ENCODE measurements around the gene NOTUM.
A peak's percentile ranks its signal among the peaks of the same experiment; 100 is the strongest.

Gene NOTUM

GRCh38 chr17:82003411-82004381 is 42.7 kb upstream of the NOTUM start:
- ChIA-PET CTCF (interaction anchor here (0.6 to 3.3 kb wide), 9 partner anchors 8 to 1532 kb away, joined by 3 to 31 read pairs (median 3); partner anchors contain the start of genes CENPX, DCXR and NOTUM), POLR2A (interaction anchor here (0.6 to 1.7 kb wide), 9 partner anchors 12 to 79 kb away, joined by 3 to 13 read pairs (median 3); partner anchors contain the start of genes CENPX, DCXR, LRRC45 and RAC3)
- no peaks in the 10 kb centered on the region for H3K36me3 ChIP-seq (ENCODE audit: control insufficient read depth in 2 of 2, insufficient read depth in 1 of 2, low read length in 2 of 2)
- peaks cover 6% of the 10 kb centered on the region; the same call in 1 of the 2 replicates for H3K4me1 ChIP-seq (ENCODE audit: control insufficient read depth, insufficient read depth, low read length)
- H3K9me3 ChIP-seq (ENCODE audit: control insufficient read depth, insufficient read depth, low read depth, low read length) = no peaks in the 10 kb centered on the region
- peak overlapping the region; percentile 17; the same call in 1 of the 2 replicates for H3K27ac ChIP-seq (ENCODE audit: extremely low read depth, low read depth, low read length)
- no peak overlapping the region for H3K4me3 ChIP-seq (ENCODE audit: low read depth, low read length)
- TF ChIP-seq HIC1 (tag by site-specific recombination; IDR thresholded peaks at IDR 0.05) = peak; percentile 84
- peak; percentile 28; the same call in 1 of the 2 replicates for TF ChIP-seq ZNF639 (tag by site-specific recombination; IDR thresholded peaks at IDR 0.05)
- no peak for TF ChIP-seq HOXC10 (CRISPR knock-in tag; IDR thresholded peaks at IDR 0.05)
- no peak for TF ChIP-seq KLF16 (tag by site-specific recombination; IDR thresholded peaks at IDR 0.05)
- peak; percentile 61; the same call in 1 of the 2 replicates for TF ChIP-seq ZBTB8A (tag by site-specific recombination; IDR thresholded peaks at IDR 0.05)
- TF ChIP-seq SP7 (tag by site-specific recombination; IDR thresholded peaks at IDR 0.05) = peak; percentile 90
- peak; percentile 44; the same call in 1 of the 2 replicates for TF ChIP-seq ZNF2 (tag by site-specific recombination; IDR thresholded peaks at IDR 0.05)
- TF ChIP-seq ZNF473 (tag by site-specific recombination; IDR thresholded peaks at IDR 0.05) = no peak
- TF ChIP-seq ZEB2 (tag by site-specific recombination; IDR thresholded peaks at IDR 0.05) = no peak
- no peak for TF ChIP-seq KLF1 (tag by site-specific recombination; IDR thresholded peaks at IDR 0.05)
- TF ChIP-seq ZBTB44 (tag by site-specific recombination; IDR thresholded peaks at IDR 0.05) = no peak
- TF ChIP-seq KLF8 (tag by site-specific recombination; IDR thresholded peaks at IDR 0.05) = peak; percentile 21; the same call in 1 of the 2 replicates
- no peak for TF ChIP-seq ZNF518A (tag by site-specific recombination; conservative IDR thresholded peaks at IDR 0.05; ENCODE audit: low read depth)
- TF ChIP-seq ZNF10 (tag by site-specific recombination; IDR thresholded peaks at IDR 0.05) = no peak
- peak; percentile 43 for TF ChIP-seq ZBTB26 (tag by site-specific recombination; optimal IDR thresholded peaks at IDR 0.05)
- TF ChIP-seq ZNF148 (tag by site-specific recombination; IDR thresholded peaks at IDR 0.05; ENCODE audit: borderline replicate concordance) = no peak
- no peak for TF ChIP-seq ZNF768 (tag by site-specific recombination; IDR thresholded peaks at IDR 0.05)
- TF ChIP-seq ZNF843 (tag by site-specific recombination; IDR thresholded peaks at IDR 0.05) = no peak

All from HEK293 (cell line).